Measurements from ENCODE around the gene NPAS3.
A peak's percentile ranks its signal among the peaks of the same experiment; 100 is the strongest.

DNA sequence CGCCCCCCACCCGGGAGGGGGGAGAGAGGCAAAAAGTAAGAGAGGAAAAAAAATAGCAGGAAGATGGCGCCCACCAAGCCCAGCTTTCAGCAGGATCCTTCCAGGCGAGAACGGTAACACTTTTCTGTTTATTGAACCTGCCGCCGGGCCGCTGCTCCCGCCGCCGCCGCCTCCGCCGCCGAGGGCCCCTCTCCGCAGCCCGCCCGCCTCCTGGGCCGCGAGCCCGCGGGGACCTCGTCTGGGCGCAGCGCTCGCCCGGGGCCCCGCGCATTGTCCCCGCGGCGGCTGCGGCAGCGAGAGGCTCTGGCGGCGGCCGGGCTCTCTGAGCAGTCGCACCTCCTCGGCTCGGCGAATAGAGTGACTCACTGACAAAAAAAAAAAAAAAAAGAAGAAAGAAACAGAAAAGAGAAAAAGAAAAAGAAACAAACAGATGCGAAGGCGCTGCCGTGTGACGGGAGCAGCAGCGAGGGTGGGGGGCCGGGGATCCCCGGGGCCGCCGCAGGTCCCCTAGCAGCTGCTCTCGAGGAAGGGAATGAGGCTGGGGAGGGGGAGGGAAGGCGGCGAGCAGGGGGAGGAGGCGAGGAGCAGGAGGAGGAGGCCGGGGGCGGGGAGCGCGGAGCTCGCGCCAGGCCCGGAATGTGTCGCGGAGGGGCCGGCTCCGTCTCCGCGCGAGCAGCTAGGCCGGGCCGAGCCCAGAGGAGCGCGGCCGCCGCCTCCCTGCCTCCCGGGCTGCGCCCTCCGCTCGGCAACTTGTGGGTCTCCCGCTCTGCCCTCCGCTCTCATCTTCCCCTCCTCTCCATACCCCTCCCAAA lies 781 bp downstream of the NPAS3 start:
- no peak for TF ChIP-seq CTCF (IDR thresholded peaks at IDR 0.05)
- peak in 2 of 3 donors; percentile 57 to 58 for TF ChIP-seq POLR2A (IDR thresholded peaks at IDR 0.05)
